Measurements from ENCODE around the gene KLHL18. TPM values are rescaled to one million over a fixed set of nuclear protein-coding genes. Genes with fewer than 3 reads are reported as not detected.
"Not testable (repeated sequence)": the region's sequence is repeated elsewhere in the genome, so short reads cannot be mapped to it uniquely, and the experiment has no call there.

The KLHL18 gene
- polyA plus RNA-seq, 2 of the 4 experiments (the other 2 are of a cell fraction), result 14.3 to 20.7 TPM

- TF ChIP-seq JUNB (IDR thresholded peaks at IDR 0.05), result no peak
- TF ChIP-seq RFX5 (IDR thresholded peaks at IDR 0.05), result no peak
- TF ChIP-seq, protein P1, sequence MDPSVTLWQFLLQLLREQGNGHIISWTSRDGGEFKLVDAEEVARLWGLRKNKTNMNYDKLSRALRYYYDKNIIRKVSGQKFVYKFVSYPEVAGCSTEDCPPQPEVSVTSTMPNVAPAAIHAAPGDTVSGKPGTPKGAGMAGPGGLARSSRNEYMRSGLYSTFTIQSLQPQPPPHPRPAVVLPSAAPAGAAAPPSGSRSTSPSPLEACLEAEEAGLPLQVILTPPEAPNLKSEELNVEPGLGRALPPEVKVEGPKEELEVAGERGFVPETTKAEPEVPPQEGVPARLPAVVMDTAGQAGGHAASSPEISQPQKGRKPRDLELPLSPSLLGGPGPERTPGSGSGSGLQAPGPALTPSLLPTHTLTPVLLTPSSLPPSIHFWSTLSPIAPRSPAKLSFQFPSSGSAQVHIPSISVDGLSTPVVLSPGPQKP (IDR thresholded peaks at IDR 0.05; ENCODE audit: low read depth, low read length), result no peak
- no peak for TF ChIP-seq CBX8 (IDR thresholded peaks at IDR 0.05)
- TF ChIP-seq CHD4 (IDR thresholded peaks at IDR 0.05; ENCODE audit: borderline replicate concordance), result no peak
These were observed 35.3 kb upstream of the KLHL18 start (continued) for GRCh38 chr3:47247131-47248064.

DNA sequence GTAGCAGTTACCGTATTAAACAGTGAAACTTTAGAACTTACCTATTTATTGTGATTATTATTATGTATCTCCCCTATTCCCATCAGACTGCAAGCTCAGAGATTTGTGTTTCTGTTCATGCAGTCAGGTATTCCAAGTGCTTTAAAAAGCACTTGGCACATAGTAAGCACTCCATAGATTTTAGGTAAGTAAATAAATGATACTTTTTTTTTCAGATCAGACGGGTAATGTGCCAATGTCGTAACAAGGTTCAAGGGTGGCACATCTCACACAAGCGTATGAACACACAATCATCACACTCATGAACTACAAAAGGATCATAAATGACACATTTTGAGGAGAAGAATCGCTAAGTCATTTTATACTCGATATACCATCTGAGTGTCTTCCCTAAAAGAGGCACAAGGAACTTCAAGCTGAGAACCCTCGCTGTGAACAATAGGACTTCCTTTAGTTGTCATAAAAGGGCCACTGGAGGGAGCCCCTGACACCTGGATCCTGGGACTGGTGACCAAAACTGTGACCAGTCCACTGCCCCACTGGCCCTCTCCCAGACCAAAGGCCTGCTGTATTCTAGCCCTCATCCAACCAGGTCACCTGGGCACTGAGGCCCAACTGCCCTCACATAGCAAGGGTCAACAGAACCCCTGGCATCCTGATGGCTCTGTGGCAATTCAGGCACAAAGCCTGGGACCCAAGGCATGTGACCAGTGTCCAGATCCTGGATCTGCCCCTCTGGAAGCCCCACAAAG lies 32.3 kb upstream of the KLHL18 start:
- H3K4me3 ChIP-seq, result no peak overlapping the region
- ChIA-PET POLR2A (no interaction called here), CTCF (interaction anchor here (0.8 to 1.4 kb wide), 5 partner anchors 64 to 86 kb away, joined by 3 read pairs; no protein-coding TSS in a partner anchor)
- WGBS (ENCODE audit: missing lambda C conversion rate), result 53% methylated on average over 7 of the region's 7 CpGs
- H3K9me3 ChIP-seq, result no peaks in the 10 kb centered on the region
- H3K27ac ChIP-seq, result no peak overlapping the region
- no peaks in the 10 kb centered on the region for H3K4me1 ChIP-seq
- ATAC-seq (peak; percentile 78 to 83), FAIRE-seq (no peak), DNase-seq (ENCODE audit: low read depth in 1 of 2, low spot score in 1 of 2) (peak; percentile 28 to 41)
- TF ChIP-seq E2F6 (IDR thresholded peaks at IDR 0.05; ENCODE audit: borderline replicate concordance, low read depth), result no peak
- TF ChIP-seq TP53 (CRISPR knock-in tag; IDR thresholded peaks at IDR 0.05), result no peak
- 0 out of 3 replicates have a peak, but pooled peaks have one; percentile 26 for TF ChIP-seq SMC3 (IDR thresholded peaks at IDR 0.05)
- TF ChIP-seq MYC (IDR thresholded peaks at IDR 0.05; ENCODE audit: borderline replicate concordance, low read length), result no peak
- TF ChIP-seq HOXB5 (CRISPR knock-in tag; IDR thresholded peaks at IDR 0.05), result no peak
- TF ChIP-seq, protein P2, sequence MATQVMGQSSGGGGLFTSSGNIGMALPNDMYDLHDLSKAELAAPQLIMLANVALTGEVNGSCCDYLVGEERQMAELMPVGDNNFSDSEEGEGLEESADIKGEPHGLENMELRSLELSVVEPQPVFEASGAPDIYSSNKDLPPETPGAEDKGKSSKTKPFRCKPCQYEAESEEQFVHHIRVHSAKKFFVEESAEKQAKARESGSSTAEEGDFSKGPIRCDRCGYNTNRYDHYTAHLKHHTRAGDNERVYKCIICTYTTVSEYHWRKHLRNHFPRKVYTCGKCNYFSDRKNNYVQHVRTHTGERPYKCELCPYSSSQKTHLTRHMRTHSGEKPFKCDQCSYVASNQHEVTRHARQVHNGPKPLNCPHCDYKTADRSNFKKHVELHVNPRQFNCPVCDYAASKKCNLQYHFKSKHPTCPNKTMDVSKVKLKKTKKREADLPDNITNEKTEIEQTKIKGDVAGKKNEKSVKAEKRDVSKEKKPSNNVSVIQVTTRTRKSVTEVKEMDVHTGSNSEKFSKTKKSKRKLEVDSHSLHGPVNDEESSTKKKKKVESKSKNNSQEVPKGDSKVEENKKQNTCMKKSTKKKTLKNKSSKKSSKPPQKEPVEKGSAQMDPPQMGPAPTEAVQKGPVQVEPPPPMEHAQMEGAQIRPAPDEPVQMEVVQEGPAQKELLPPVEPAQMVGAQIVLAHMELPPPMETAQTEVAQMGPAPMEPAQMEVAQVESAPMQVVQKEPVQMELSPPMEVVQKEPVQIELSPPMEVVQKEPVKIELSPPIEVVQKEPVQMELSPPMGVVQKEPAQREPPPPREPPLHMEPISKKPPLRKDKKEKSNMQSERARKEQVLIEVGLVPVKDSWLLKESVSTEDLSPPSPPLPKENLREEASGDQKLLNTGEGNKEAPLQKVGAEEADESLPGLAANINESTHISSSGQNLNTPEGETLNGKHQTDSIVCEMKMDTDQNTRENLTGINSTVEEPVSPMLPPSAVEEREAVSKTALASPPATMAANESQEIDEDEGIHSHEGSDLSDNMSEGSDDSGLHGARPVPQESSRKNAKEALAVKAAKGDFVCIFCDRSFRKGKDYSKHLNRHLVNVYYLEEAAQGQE (IDR thresholded peaks at IDR 0.05), result no peak
- no peak for TF ChIP-seq ZNF302 (CRISPR knock-in tag; IDR thresholded peaks at IDR 0.05)
- TF ChIP-seq ZC3H11A (IDR thresholded peaks at IDR 0.05), result no peak
- no peak for TF ChIP-seq POLR2AphosphoS2 (conservative IDR thresholded peaks at IDR 0.05; ENCODE audit: low read length)
- peak; percentile 32; the same call in 2 of the 3 replicates for TF ChIP-seq CTCF (IDR thresholded peaks at IDR 0.05)
- TF ChIP-seq RAD21 (conservative IDR thresholded peaks at IDR 0.05 in 1 of 2, IDR thresholded peaks at IDR 0.05 in 1 of 2), result peak in 1 of 2 experiments; percentile 50; a peak in 2 of 5 replicates
- no peak overlapping the region for H3K4me2 ChIP-seq

- H3K27ac ChIP-seq; POLR2A ChIA-PET; H3K4me3 ChIP-seq; H3K4me2 ChIP-seq; FAIRE-seq; H3K9me3 ChIP-seq; DNase-seq (ENCODE audit: low read depth in 1 of 2, low spot score in 1 of 2); ATAC-seq; H3K4me1 ChIP-seq: not testable (repeated sequence)
- CTCF ChIA-PET, result interaction anchor here (1.1 to 1.4 kb wide), 4 partner anchors 63 to 73 kb away, joined by 3 read pairs; no protein-coding TSS in a partner anchor
- WGBS (ENCODE audit: missing lambda C conversion rate), result 49% methylated on average over 3 of the region's 3 CpGs
These were observed 31.7 kb upstream of the KLHL18 start for GRCh38 chr3:47251085-47251484.

Measured in A549 (cell line).